Smooth muscle cell (in vitro differentiated cells): ENCODE measurements around the gene PCNX4. TPM values are rescaled to one million over a fixed set of nuclear protein-coding genes. Genes with fewer than 3 reads are reported as not detected.

Experiments used
- DNase-seq: peaks from one replicate; lab custom pipeline; 2025; ENCODE audit not compliant: unreplicated experiment; lab: John Stamatoyannopoulos, UW
- H2AFZ ChIP-seq: fragments of 200-600 bp; sonication (generic); 2 replicates; pipeline ENCODE4 v1.6.0; 2016; ENCODE audit warnings: antibody characterized with exemption, low read depth, mild to moderate bottlenecking
- H3F3A ChIP-seq: fragments of 200-600 bp; sonication (generic); 2 replicates; pipeline ENCODE4 v1.6.0; 2017; ENCODE audit warnings: antibody characterized with exemption, low read depth
- H3K27ac ChIP-seq: fragments of 200-600 bp; sonication (generic); 2 replicates; pipeline ENCODE4 v1.5.1; 2016; ENCODE audit warnings: low read depth, mild to moderate bottlenecking
- H3K27me3 ChIP-seq: fragments of 200-600 bp; sonication (generic); 2 replicates; pipeline ENCODE4 v1.6.1; 2016; ENCODE audit warnings: low read depth, mild to moderate bottlenecking
- H3K36me3 ChIP-seq: fragments of 200-600 bp; sonication (generic); 2 replicates; pipeline ENCODE4 v1.5.1; 2016; ENCODE audit warnings: low read depth
- H3K4me1 ChIP-seq: fragments of 200-600 bp; sonication (generic); 2 replicates; pipeline ENCODE4 v1.5.1; 2016; ENCODE audit warnings: low read depth
- H3K4me2 ChIP-seq: fragments of 200-600 bp; sonication (generic); 2 replicates; pipeline ENCODE4 v1.6.0; 2016; ENCODE audit warnings: mild to moderate bottlenecking
- H3K4me3 ChIP-seq: fragments of 200-600 bp; sonication (generic); 2 replicates; pipeline ENCODE4 v1.5.1; 2016; ENCODE audit warnings: mild to moderate bottlenecking
- H3K79me2 ChIP-seq: fragments of 200-600 bp; sonication (generic); 2 replicates; pipeline ENCODE4 v1.6.0; 2016; ENCODE audit warnings: low read depth, mild to moderate bottlenecking
- H3K9ac ChIP-seq: fragments of 200-600 bp; sonication (generic); 2 replicates; pipeline ENCODE4 v1.6.0; 2016; ENCODE audit warnings: low read depth
- H3K9me3 ChIP-seq: fragments of 200-600 bp; sonication (generic); replicated peaks from 2 replicates; pipeline ENCODE4 v1.5.1; 2016; ENCODE audit warnings: low read depth
- H4K20me1 ChIP-seq: fragments of 200-600 bp; sonication (generic); 2 replicates; pipeline ENCODE4 v1.6.0; 2016; ENCODE audit warnings: low read depth
- CTCF ChIP-seq: fragments of 200-600 bp; sonication (generic); IDR thresholded peaks from 2 replicates; pipeline ENCODE4 v1.5.1; 2017; ENCODE audit warnings: borderline replicate concordance, mild to moderate bottlenecking, antibody characterized with exemption; ENCODE audit not compliant: insufficient read depth, poor library complexity, severe bottlenecking
- WGBS: methylation state at CpG from one replicate; pipeline ENCODE4 v1.1.7; 2016; ENCODE audit warnings: low lambda C conversion rate; 5-methylcytosine and 5-hydroxymethylcytosine counted together
- polyA plus RNA-seq: library from polyadenylated mRNA; unstranded; fragments of >200 nt; fragmentation: Nextera tagmentation; extraction: Ambion mirVana; gene quantifications from 2 replicates; pipeline ENCODE4 v1.2.1, GENCODE V29; 2016
- total RNA-seq: library from RNA; depleted of rRNA; stranded (reverse); fragments of >200 nt; gene quantifications from 2 replicates; pipeline ENCODE4 v1.2.3, GENCODE V29; 2014

The PCNX4 gene
- total and polyA plus RNA-seq, 2 experiments from 2014 or later: 28.2 to 93.9 TPM

DNA sequence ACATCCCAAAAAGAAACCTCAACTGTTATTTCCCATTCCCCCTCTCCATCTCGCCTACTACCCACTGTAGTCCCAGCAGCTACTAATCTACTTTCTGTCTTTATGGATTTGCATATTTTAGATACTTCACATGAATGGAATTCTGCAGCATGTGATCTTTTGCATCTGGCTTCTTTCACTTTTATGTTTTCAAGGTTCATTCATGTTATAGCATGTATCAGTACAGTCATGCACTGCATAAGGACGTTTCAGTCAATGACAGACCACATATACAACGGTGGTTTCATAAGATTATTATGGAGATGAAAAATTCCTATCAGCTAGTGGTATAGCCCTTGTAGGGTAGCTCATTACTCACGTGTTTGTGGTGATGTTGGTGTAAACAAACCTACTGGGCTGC is 24.5 kb downstream of the PCNX4 start:
- Histone ChIP-seq H3K4me1 (no peaks in the 10 kb centered on the region), H3K36me3 (peaks cover 16% of the 10 kb centered on the region), H3K27ac (peak overlapping the region; percentile 62), H2AFZ (no peak overlapping the region), H3K27me3 (no peaks in the 10 kb centered on the region), H3K9me3 (no peaks in the 10 kb centered on the region), H3F3A (no peaks in the 10 kb centered on the region), H3K4me3 (no peak overlapping the region), H3K4me2 (no peak overlapping the region), H4K20me1 (peaks cover 15% of the 10 kb centered on the region), H3K9ac (no peak overlapping the region), H3K79me2 (peaks cover 21% of the 10 kb centered on the region)
- TF ChIP-seq CTCF: no peak
- 71% methylated on average over 4 of the region's 4 CpGs for WGBS
- DNase-seq: no peak

- no peak for TF ChIP-seq CTCF
- Histone ChIP-seq H2AFZ (no peak overlapping the region), H4K20me1 (no peaks in the 10 kb centered on the region), H3K27ac (no peak overlapping the region), H3K9me3 (no peaks in the 10 kb centered on the region), H3K4me1 (no peaks in the 10 kb centered on the region), H3K9ac (no peak overlapping the region), H3K36me3 (peaks cover 18% of the 10 kb centered on the region), H3F3A (no peaks in the 10 kb centered on the region), H3K4me2 (no peak overlapping the region), H3K4me3 (no peak overlapping the region), H3K79me2 (no peaks in the 10 kb centered on the region), H3K27me3 (no peaks in the 10 kb centered on the region)
- no peak for DNase-seq
Observed at GRCh38 chr14:60125918-60126317, 34.2 kb downstream of the PCNX4 start.

DNA sequence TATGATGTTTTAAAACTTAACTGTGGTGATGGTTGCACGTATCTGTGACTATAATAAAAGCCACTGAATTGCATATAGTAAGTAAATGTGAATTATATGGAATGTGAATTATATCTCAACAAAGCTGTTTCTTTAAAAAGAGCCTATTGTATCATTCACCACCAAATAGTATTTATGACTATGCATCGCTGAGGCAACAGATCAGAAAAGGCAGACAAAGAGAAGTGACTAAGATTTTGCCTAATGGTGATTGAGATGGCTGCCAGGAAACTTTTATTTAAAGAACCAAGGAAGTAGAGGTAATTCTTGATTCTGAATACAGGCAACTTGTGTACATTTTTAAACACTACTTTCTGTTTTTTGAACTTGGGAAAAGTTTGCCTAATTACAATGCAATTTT is 41.8 kb downstream of the PCNX4 start:
- H3K4me1 ChIP-seq: no peaks in the 10 kb centered on the region
- TF ChIP-seq CTCF: no peak
- no peaks in the 10 kb centered on the region for H3F3A ChIP-seq
- H3K4me3 ChIP-seq: no peak overlapping the region
- H3K9me3 ChIP-seq: no peaks in the 10 kb centered on the region
- no peak overlapping the region for H3K4me2 ChIP-seq
- H3K27me3 ChIP-seq: no peaks in the 10 kb centered on the region
- no peak overlapping the region for H3K9ac ChIP-seq
- H3K36me3 ChIP-seq: no peaks in the 10 kb centered on the region
- no peaks in the 10 kb centered on the region for H4K20me1 ChIP-seq
- no peaks in the 10 kb centered on the region for H3K79me2 ChIP-seq
- H3K27ac ChIP-seq: no peak overlapping the region
- no peak for DNase-seq
- H2AFZ ChIP-seq: no peak overlapping the region
- WGBS: 94% methylated on average over 2 of the region's 2 CpGs

DNA sequence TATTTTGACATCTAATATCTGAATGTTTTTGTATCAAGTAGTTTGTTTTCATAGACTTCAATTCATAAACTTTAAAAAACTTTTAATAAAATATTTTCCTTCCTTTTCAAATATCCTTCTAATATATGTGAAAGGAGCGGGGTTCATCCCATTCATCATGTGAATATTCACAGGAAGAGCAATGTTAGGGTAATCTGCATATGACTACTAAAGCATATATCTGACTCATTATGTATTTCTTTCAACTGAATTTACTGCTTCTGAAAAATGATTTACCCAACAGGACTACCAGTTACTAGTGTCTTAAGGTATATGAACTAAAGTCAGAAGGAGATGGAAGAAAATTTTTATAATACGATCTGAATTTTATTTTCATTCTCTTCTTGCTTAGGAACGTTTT is 43.0 kb downstream of the PCNX4 start:
- TF ChIP-seq CTCF: no peak
- Histone ChIP-seq H3K27ac (no peak overlapping the region), H3K36me3 (no peaks in the 10 kb centered on the region), H3K9me3 (no peaks in the 10 kb centered on the region), H3K27me3 (no peaks in the 10 kb centered on the region), H3F3A (no peaks in the 10 kb centered on the region), H3K9ac (no peak overlapping the region), H3K4me3 (no peak overlapping the region), H3K4me2 (no peak overlapping the region), H4K20me1 (no peaks in the 10 kb centered on the region), H2AFZ (no peak overlapping the region), H3K4me1 (no peaks in the 10 kb centered on the region), H3K79me2 (no peaks in the 10 kb centered on the region)
- DNase-seq: no peak
- 95% methylated on average over 3 of the region's 3 CpGs for WGBS
